ENCODE measurements around the gene HDDC2.

- TF ChIP-seq POLR2A (IDR thresholded peaks at IDR 0.05), result no peak
- TF ChIP-seq CTCF (IDR thresholded peaks at IDR 0.05), result no peak
These were observed 27.8 kb downstream of the HDDC2 start for GRCh38 chr6:125273965-125274364.
